ENCODE results near the gene ADGRV1. TPM values are rescaled to one million over a fixed set of nuclear protein-coding genes. Genes with fewer than 3 reads are reported as not detected.
A peak's percentile ranks its signal among the peaks of the same experiment; 100 is the strongest.

Gene ADGRV1
- total and polyA plus RNA-seq, 2 donors (not counting 3 experiments of a cell fraction or from before 2014, with no cell fraction given), result 0.11 to 0.55 TPM

DNA sequence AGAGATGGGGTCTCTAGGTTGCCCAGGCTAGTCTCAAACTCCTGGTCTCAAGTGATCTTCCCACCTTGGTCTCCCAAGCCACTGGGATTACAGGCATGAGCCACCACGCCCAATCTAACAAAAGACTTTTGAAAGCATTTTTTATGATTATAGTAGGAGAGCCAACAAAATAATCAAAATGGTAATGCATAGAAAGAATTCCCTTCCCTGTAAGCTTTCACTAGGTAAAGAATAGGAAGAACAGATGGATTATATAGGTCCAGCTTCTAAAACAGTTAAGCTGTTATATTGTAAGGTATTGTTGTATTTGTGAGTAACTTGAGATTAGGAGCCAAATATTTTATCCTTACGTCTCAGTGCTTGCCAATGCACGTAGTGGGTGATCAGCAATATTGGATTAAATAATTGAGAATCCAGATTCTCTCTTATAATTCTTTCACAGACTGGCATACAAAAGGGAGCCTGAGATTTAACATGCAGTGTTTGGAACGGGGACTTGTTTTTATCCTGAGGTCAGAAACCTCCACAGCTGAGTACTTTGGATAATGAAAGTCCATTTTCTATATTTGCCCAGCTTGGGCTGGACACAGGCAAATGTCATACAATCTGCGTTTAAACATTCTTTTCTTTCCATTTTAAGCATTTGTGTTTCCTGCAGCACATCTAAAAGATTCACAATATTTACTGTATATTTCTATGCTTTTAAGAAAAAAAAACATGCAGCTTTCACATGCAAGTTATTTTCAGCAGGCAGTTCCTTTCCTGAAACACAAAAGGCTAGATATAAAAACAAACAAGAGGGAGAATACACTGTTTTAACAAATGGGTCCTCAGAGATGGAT, 586.1 kb downstream of the ADGRV1 start:
- TF ChIP-seq FOS (IDR thresholded peaks at IDR 0.05; ENCODE audit: borderline replicate concordance, insufficient read depth, low read length) (no peak), EZH2 (IDR thresholded peaks at IDR 0.05; ENCODE audit: borderline replicate concordance, low read depth, low read length, severe bottlenecking) (no peak), GATA2 (IDR thresholded peaks at IDR 0.05; ENCODE audit: insufficient read depth, insufficient read length, low read depth, low read length) (no peak), POLR2AphosphoS5 (IDR thresholded peaks at IDR 0.05; ENCODE audit: insufficient read depth, low read depth, low read length) (no peak), MYC (IDR thresholded peaks at IDR 0.05; ENCODE audit: low read depth, low read length) (no peak), JUN (IDR thresholded peaks at IDR 0.05; ENCODE audit: borderline replicate concordance, insufficient read depth, insufficient read length, low read depth) (no peak), POLR2A (IDR thresholded peaks at IDR 0.05; ENCODE audit: low read depth, low read length) (no peak)
- TF ChIP-seq, protein P1, sequence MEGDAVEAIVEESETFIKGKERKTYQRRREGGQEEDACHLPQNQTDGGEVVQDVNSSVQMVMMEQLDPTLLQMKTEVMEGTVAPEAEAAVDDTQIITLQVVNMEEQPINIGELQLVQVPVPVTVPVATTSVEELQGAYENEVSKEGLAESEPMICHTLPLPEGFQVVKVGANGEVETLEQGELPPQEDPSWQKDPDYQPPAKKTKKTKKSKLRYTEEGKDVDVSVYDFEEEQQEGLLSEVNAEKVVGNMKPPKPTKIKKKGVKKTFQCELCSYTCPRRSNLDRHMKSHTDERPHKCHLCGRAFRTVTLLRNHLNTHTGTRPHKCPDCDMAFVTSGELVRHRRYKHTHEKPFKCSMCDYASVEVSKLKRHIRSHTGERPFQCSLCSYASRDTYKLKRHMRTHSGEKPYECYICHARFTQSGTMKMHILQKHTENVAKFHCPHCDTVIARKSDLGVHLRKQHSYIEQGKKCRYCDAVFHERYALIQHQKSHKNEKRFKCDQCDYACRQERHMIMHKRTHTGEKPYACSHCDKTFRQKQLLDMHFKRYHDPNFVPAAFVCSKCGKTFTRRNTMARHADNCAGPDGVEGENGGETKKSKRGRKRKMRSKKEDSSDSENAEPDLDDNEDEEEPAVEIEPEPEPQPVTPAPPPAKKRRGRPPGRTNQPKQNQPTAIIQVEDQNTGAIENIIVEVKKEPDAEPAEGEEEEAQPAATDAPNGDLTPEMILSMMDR (IDR thresholded peaks at IDR 0.05; ENCODE audit: extremely low read depth in 1 of 2, insufficient read depth in 1 of 2, low read depth in 1 of 2, low read length in 2 of 2), result no peak
- TF ChIP-seq, protein P2, sequence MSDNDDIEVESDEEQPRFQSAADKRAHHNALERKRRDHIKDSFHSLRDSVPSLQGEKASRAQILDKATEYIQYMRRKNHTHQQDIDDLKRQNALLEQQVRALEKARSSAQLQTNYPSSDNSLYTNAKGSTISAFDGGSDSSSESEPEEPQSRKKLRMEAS (IDR thresholded peaks at IDR 0.05; ENCODE audit: insufficient read depth, insufficient read length), result no peak
- Histone ChIP-seq H3K27ac (ENCODE audit: insufficient read depth, low read depth, low read length) (peak overlapping the region; percentile 6), H3K4me2 (ENCODE audit: insufficient read depth, low read length) (peak overlapping the region; percentile 65), H3K9ac (replicated peaks; ENCODE audit: extremely low read depth, insufficient read depth, low read length) (no peak overlapping the region), H3K9me1 (replicated peaks; ENCODE audit: control insufficient read depth, extremely low read depth, insufficient read depth, low read length) (no peaks in the 10 kb centered on the region), H3K4me1 (ENCODE audit: control insufficient read depth, extremely low read depth, insufficient read depth, low read length) (peaks cover 10% of the 10 kb centered on the region), H3K79me2 (ENCODE audit: control insufficient read depth, insufficient read depth, low read length) (no peaks in the 10 kb centered on the region), H3K27me3 (ENCODE audit: control insufficient read depth in 2 of 2, insufficient read depth in 2 of 2, low read length in 2 of 2) (no peaks in the 10 kb centered on the region), H4K20me1 (replicated peaks; ENCODE audit: control insufficient read depth, extremely low read depth, insufficient read depth, low read length) (no peaks in the 10 kb centered on the region), H2AFZ (ENCODE audit: low read depth, low read length) (peak overlapping the region; percentile 82), H3K36me3 (ENCODE audit: control insufficient read depth in 2 of 2, extremely low read depth in 1 of 2, insufficient read depth in 2 of 2, low read length in 2 of 2) (no peaks in the 10 kb centered on the region), H3K9me3 (replicated peaks; ENCODE audit: control insufficient read depth, insufficient read depth, low read length) (no peaks in the 10 kb centered on the region), H3K4me3 (replicated peaks in 1 of 3; ENCODE audit: insufficient read depth in 1 of 3, low read depth in 1 of 3, low read length in 3 of 3) (peak overlapping the region in 1 of 3 experiments; percentile 7)
- dilution Hi-C loops (cut with MboI; ENCODE audit: extremely low pct_ligation_motif_present, low sequenced_read_pairs) (no loop called here), intact Hi-C loops (cut with micrococcal nuclease) (no loop called here)
- ChIA-PET POLR2A (no interaction called here), CTCF (interaction anchor here (0.7 to 2.3 kb wide), 5 partner anchors 11 to 212 kb away, joined by 3 to 7 read pairs (median 4); no protein-coding TSS in a partner anchor)
- BruUV-seq (replicated peaks), result no TSS peak
- DNase-seq (ENCODE audit: low read depth, low spot score) (peak; percentile 89), FAIRE-seq (peak; percentile 57)
